OCI-LY3 (cell line): Measurements from ENCODE around the gene NUDC.

Experiments
- EZH2phosphoT487 ChIP-seq: fragments of 200-600 bp; shearing (Covaris generic); IDR thresholded peaks from 2 replicates; pipeline ENCODE4 v1.6.1; 2018; ENCODE audit warnings: antibody characterized with exemption, mixed run types, low read depth
- TF ChIP-seq, protein P1 (sequence below): fragments of 200-600, 300-600 bp; sonication (generic); IDR thresholded peaks from 2 replicates; pipeline ENCODE4 v1.5.1; 2014; ENCODE audit warnings: antibody characterized with exemption, low read length, low read depth

DNA sequence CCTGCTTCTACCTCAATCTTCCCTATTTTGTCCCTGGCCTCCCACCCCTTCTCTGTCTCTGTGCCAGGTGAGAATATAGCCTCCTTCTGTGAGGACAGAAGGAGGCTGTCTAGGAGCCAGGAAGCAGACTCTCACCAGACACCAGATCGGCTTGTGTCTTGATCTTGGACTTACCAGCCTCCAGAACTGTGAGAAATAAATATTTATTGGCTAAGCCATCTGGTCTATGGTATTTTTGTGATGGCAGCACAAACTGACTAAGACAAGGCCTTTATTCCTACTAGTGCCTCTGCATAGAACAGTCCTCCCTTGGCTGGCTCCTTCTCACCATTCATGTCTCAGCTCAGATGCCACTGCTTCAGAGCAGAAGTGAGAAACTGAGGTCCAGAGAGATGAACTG lies 33.3 kb upstream of the NUDC start:
- TF ChIP-seq, protein P1, sequence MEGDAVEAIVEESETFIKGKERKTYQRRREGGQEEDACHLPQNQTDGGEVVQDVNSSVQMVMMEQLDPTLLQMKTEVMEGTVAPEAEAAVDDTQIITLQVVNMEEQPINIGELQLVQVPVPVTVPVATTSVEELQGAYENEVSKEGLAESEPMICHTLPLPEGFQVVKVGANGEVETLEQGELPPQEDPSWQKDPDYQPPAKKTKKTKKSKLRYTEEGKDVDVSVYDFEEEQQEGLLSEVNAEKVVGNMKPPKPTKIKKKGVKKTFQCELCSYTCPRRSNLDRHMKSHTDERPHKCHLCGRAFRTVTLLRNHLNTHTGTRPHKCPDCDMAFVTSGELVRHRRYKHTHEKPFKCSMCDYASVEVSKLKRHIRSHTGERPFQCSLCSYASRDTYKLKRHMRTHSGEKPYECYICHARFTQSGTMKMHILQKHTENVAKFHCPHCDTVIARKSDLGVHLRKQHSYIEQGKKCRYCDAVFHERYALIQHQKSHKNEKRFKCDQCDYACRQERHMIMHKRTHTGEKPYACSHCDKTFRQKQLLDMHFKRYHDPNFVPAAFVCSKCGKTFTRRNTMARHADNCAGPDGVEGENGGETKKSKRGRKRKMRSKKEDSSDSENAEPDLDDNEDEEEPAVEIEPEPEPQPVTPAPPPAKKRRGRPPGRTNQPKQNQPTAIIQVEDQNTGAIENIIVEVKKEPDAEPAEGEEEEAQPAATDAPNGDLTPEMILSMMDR, result no peak
- TF ChIP-seq EZH2phosphoT487, result no peak
